Chondrocyte (in vitro differentiated cells): ENCODE results near the gene CERS3. TPM values are rescaled to one million over a fixed set of nuclear protein-coding genes. Genes with fewer than 3 reads are reported as not detected.

Source experiments
- DNase-seq: peaks from one replicate; pipeline ENCODE4 v3.0.0; 2021; ENCODE audit warnings: mixed read lengths, low spot score
- H3K27ac Mint-ChIP-seq: one replicate; pipeline ENCODE4 v1.8.0; 2021; ENCODE audit warnings: mild to moderate bottlenecking, moderate library complexity, mixed read lengths; ENCODE audit not compliant: unreplicated experiment
- H3K27me3 Mint-ChIP-seq: 2 replicates; pipeline ENCODE4 v1.8.0; 2021; ENCODE audit warnings: low read depth, mixed read lengths
- H3K36me3 Mint-ChIP-seq: 2 replicates; pipeline ENCODE4 v1.8.0; 2021; ENCODE audit warnings: low read depth, mixed read lengths
- H3K4me1 Mint-ChIP-seq: 2 replicates; pipeline ENCODE4 v1.8.0; 2021; ENCODE audit warnings: low read depth, mild to moderate bottlenecking, mixed read lengths
- H3K4me3 Mint-ChIP-seq: one replicate; pipeline ENCODE4 v1.8.0; 2021; ENCODE audit warnings: mild to moderate bottlenecking, moderate library complexity, mixed read lengths; ENCODE audit not compliant: unreplicated experiment
- H3K9me3 Mint-ChIP-seq: 2 replicates; pipeline ENCODE4 v1.8.0; 2021; ENCODE audit warnings: low read depth, mixed read lengths
- CTCF ChIP-seq: fragments of 200-600 bp; sonication (generic); IDR thresholded peaks from 2 replicates; pipeline ENCODE4 v1.5.0; 2021; ENCODE audit warnings: antibody characterized with exemption, mild to moderate bottlenecking, moderate library complexity
- total RNA-seq: library from RNA; stranded (reverse); gene quantifications from 3 replicates; pipeline ENCODE4 v1.2.1, GENCODE V29; 2021

Gene CERS3
- total RNA-seq, 1 donor from 2014 or later = not detected

DNA sequence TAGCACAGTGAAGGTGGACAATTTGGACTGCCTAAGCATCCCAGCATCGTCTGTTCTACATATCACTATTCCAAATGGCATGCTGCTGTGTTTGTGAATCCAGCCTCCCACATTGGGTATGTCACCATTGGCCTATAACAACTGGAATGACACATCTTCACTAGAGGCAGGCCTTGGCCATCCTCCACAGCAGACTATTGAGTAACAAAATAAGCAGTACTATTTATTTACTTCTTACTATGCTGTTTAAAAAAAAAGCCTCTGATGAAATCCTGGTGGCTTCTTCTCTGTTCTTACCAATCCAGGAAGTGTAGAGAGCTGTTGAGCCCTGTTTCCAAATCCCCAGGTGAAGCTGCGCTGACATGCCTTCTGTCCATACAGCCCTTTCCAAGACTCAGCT is 30.6 kb upstream of the CERS3 start:
- H3K27me3 Mint-ChIP-seq = no peaks in the 10 kb centered on the region
- DNase-seq = no peak
- H3K27ac Mint-ChIP-seq = no peak overlapping the region
- H3K4me1 Mint-ChIP-seq = no peaks in the 10 kb centered on the region
- TF ChIP-seq CTCF = no peak
- H3K4me3 Mint-ChIP-seq = no peak overlapping the region
- H3K9me3 Mint-ChIP-seq = no peaks in the 10 kb centered on the region
- peaks cover 2% of the 10 kb centered on the region for H3K36me3 Mint-ChIP-seq

DNA sequence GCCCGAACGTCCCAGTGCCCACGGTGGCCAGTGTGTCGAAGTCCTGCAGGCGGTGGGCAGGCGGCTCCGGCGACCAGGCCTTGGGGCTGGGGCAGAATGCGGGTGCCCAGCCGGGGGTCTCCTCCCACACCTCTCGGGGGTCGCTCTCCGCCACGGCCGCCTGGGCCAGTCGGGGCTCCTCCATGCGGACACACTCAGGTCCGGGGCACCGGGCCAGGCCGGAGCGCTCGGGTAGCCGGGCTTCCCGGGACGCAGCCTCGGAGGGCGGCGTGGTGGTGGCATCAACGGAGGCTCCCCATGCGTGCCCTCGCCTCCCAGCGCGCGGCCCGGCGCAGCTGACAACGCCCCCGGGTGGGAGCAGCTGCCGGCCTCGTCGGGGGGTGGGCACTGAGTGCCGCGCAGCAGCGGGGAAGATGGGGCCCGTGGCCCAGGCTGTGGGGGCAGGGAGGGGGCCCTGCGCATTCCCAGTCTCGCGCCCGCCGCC is 30.1 kb upstream of the CERS3 start:
- peaks cover 3% of the 10 kb centered on the region for H3K9me3 Mint-ChIP-seq
- no peak for TF ChIP-seq CTCF
- H3K27ac Mint-ChIP-seq = no peak overlapping the region

DNA sequence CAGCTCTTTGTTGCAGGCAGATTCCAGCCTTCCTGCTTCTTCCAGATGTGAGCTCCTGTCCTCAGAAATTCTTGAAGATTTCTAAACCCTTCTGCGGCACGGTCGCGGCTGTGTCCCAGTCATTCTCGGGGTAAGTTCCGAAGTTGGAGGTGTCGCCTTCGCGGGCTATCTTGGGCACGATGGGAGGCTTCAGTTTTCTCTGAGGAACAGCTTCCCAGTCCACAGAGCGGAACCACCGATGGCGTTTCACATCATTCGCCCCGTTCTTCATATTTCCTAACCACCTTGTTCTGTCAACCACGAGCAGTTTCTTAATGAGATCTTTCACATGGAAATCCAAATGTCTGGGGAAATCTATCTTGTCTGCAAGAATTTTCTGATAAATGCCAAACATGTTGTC is 24.7 kb upstream of the CERS3 start:
- DNase-seq = no peak
- Mint-ChIP-seq H3K27ac (no peak overlapping the region), H3K36me3 (peaks cover 12% of the 10 kb centered on the region), H3K9me3 (peaks cover 7% of the 10 kb centered on the region), H3K4me1 (no peaks in the 10 kb centered on the region), H3K4me3 (no peak overlapping the region), H3K27me3 (no peaks in the 10 kb centered on the region)
- no peak for TF ChIP-seq CTCF

More for the DNA sequence above, 30.1 kb upstream of the CERS3 start:
- Mint-ChIP-seq H3K27me3 (no peaks in the 10 kb centered on the region), H3K4me3 (no peak overlapping the region), H3K36me3 (peaks cover 5% of the 10 kb centered on the region), H3K4me1 (no peaks in the 10 kb centered on the region)
- no peak for DNase-seq

DNA sequence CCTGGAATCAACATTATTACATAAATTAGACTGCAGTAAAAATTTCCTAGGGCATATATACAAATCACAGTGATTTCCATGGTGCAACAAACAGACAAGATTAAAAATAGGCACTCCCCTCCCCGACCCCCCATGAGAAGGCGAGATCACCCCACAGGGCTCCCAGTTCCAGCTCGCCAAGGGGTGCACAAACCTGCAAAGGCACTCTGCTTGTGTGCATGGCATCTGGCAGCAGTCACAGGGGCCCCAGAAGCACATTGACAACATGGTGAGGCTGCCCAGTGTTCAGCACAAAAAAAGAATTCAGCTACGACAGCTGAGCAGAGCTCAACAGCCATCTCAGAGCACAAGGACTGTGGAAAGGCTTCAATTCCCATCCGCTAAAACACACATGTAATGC is 19.2 kb upstream of the CERS3 start:
- Mint-ChIP-seq H3K4me1 (no peaks in the 10 kb centered on the region), H3K27me3 (no peaks in the 10 kb centered on the region), H3K4me3 (no peak overlapping the region), H3K27ac (no peak overlapping the region), H3K36me3 (peaks cover 3% of the 10 kb centered on the region), H3K9me3 (peaks cover 3% of the 10 kb centered on the region)
- DNase-seq = no peak
- no peak for TF ChIP-seq CTCF

DNA sequence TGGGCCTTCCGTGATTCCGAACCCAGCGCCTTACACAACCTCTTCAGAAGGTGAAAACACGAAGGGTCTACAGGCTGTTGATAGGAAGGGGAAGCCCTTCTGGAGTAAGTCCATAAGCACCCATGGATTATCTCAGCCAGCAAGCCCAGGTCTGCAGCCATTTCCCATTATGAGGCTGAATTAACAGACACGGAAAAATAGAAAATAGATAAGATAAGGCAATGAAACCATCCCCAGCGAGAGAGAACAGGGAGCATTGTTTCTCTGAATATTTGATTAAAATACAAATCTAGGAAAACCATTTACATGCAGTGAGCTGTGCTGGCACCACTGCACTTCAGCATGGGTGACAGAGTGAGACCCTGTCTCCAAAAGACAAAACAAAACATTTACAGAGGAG is 16.2 kb upstream of the CERS3 start:
- H3K9me3 Mint-ChIP-seq = no peaks in the 10 kb centered on the region
- no peak overlapping the region for H3K27ac Mint-ChIP-seq
- no peak for TF ChIP-seq CTCF
- no peak overlapping the region for H3K4me3 Mint-ChIP-seq
- no peaks in the 10 kb centered on the region for H3K36me3 Mint-ChIP-seq
- no peak for DNase-seq
- no peaks in the 10 kb centered on the region for H3K27me3 Mint-ChIP-seq
- H3K4me1 Mint-ChIP-seq = no peaks in the 10 kb centered on the region
